Effector CD4-positive, alpha-beta T cell (primary cell): ENCODE data around the gene ADAMTS12.
"Not testable (repeated sequence)": the region's sequence is repeated elsewhere in the genome, so short reads cannot be mapped to it uniquely, and the experiment has no call there.

ENCODE experiments used
- DNase-seq: peaks from one replicate; pipeline ENCODE4 v3.0.0-alpha.2; 2020

Gene ADAMTS12

GRCh38 chr5:33576726-33577590 is 314.8 kb downstream of the ADAMTS12 start:
- no peak for DNase-seq

DNA sequence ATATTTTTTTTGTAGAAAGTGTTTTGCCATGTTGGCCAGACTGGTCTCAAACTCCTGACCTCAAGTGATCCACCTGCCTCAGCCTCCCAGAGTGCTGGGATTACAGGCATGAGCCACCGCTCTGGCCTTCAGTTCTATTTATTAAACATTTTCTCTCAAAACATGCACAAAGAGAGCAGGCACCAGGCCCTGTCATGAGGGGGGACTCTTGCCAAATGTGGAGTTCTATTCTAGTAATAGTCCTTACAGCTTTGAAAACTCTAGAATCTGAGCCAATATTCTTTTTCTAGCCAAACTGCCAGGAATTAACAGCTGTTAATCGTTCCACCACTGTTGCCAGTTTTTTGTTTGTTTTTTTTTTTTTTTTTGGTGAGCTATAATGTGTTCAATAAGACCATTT is 326.5 kb downstream of the ADAMTS12 start:
- no peak for DNase-seq

DNA sequence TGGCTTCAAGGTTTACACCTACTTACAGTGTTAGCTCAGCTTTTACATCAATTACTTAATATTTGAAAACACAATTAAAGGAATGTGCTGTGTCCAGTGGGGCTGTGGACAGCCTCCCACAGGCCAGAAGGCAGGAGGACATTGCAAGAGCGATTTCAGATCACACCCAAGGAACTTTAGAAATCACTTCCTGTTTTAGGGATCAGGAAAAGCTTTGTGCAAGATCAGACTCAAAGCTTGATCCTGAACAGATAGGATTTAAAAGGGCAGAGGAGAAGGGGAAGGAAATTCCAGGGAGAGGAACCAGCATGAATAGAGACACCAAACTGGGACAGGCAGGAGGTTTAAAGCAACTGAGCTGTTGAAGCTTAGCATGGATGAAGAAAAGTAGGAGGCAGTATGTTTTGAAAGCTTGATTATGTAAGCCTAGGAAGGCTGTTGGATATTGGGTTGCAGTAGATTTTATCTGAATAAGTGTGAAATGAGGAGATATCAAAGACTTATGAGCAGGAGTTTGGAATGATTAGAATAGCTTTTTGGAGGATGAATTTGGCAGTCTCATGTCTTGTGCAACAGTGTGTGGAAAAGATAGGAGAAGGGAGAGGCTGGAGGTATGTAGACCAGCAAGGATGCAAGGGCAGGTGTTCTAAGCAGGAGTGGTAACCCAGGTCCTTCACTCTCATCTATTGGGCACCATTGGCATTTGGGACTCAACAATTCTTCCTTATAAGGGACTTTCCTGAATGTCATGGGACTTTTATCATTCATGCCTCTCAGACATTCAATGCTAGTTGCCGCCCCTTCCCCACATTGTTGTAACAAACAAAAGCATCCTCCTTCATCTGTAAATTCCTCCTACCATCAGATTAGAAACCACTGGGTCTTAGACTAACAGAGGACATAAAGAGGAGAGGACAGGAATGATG is 327.5 kb downstream of the ADAMTS12 start:
- DNase-seq: no peak

GRCh38 chr5:33563530-33563929 is 328.3 kb downstream of the ADAMTS12 start:
- DNase-seq: no peak

DNA sequence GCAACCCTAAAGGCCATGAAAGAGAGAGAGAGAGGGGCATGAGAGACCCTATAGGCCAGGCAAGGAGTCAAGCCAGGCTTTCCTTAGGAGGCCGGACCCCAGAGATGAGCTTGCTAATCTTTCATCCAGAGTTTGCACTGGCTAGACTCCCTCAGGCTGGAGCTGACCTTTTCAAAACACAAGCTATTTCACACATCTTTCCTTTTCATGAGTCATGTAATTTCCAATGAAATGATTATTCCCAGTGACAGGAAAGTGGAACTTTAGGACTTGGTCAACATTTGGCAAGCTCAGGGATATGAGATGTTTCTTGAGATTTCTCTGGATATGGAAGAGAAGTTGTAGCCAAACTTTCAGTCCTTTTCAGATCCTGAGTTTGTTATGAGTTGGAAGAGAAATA is 333.3 kb downstream of the ADAMTS12 start:
- no peak for DNase-seq

DNA sequence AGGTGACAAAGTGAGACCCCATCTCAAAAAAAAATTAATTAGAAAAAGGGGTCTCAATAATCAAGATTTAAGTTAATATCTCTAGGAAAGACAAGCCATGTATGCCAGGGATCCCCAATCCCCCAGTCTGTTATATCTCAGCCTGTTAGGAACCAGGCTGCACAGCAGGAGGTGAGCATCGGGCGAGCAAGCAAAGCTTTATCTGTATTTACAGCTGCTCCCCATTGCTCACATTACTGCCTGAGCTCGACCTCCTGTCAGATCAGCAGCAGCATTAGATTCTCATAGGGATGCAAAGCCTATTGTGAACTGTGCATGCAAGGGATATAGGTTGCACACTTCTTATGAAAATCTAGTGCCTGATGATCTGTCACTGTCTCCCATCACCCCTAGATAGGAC is 334.2 kb downstream of the ADAMTS12 start:
- no peak for DNase-seq

GRCh38 chr5:33556330-33557328 is 335.2 kb downstream of the ADAMTS12 start:
- DNase-seq: no peak

- DNase-seq: no peak
These were observed 341.7 kb downstream of the ADAMTS12 start for GRCh38 chr5:33549982-33550567.

- DNase-seq: not testable (repeated sequence)
These were observed 352.0 kb downstream of the ADAMTS12 start for GRCh38 chr5:33539790-33540189.

GRCh38 chr5:33539212-33539611 is 352.6 kb downstream of the ADAMTS12 start:
- DNase-seq: no peak

DNA sequence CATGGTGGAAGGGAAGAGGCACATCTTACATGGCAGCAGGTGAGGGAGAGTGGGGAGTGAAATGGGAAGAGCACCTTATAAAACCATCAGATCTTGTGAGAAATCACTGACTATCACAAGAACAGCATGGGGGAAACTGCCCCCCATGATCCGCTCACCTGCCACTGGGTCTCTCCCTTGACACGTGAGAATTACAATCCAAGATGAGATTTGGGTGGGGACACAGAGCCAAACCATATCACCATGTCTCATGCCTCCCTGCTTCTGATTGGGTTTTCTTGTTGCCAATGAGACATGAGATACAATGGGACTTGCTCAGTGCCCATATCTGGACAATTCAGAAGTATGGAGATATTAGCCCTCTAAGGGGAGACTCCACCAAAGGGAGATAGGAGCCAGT is 353.6 kb downstream of the ADAMTS12 start:
- no peak for DNase-seq

DNA sequence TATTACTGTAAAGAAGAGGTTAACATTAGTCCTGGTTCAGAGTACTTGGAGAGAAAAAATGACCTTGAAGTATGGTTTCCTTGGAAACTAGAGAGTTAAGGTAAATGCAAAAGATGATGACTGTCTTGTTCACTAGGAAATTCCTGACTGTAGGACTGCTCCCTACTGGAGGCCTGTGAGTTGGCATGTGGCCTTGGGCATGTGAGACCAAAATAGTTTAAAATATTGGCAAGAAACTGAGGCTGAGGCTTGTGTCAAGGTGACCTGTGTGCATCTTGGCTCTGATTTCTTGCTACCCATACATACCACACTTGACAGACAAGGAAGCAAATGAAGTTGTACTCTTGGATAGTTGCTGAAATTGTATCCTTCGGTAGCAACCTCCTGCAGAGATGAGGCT is 354.6 kb downstream of the ADAMTS12 start:
- DNase-seq: no peak

GRCh38 chr5:33536802-33537201 is 355.0 kb downstream of the ADAMTS12 start:
- no peak for DNase-seq

DNA sequence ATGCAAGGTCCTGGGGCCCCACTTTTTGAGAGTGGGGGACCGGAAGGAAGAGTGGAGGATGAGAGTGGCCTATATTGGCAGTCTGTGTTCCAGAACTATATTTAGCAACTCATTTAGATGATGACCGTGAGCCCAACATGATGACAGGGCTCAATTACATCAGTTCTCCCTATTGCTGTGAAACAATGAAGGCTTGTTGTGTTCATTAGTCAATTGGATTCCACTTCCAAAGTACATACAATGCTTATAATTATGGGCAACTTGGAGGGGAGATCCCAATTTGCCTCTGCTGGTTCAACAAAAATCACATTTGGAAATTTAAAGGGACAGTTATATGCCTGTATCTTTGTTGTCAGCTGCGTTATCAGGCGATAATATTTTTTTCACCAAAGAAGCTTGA is 360.0 kb downstream of the ADAMTS12 start:
- DNase-seq: no peak

DNA sequence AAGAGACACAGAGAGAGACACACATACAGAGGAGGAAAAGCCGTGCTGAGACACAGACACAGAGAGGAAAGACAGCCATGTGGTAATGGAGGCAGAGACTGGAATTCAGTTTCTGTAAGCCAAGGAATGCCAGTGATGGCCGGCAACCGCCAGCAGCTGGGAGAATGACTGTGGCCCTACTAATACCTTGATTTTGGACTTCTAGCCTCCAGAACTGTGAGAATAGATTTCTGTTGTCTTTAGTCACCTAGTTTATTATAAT is 360.8 kb downstream of the ADAMTS12 start:
- no peak for DNase-seq

- no peak for DNase-seq
These were observed 361.4 kb downstream of the ADAMTS12 start for GRCh38 chr5:33530183-33531036.

DNA sequence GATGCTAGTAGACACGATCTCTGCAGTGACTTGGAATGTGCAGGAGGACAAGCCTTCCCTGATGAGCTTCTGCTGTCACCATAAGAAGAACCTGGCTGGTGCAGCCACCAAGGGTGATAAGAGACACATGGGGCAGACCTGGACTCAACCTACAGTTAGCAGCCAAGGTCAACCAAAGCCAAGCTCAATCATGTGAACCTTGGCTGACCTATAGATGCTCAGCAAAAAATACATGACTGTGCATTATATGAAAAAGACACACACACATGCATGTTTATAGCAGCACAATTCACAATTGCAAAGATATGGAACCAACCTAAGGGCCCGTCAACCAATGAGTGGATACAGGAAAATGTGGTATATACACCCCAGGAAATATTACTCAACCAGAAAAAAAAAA is 364.1 kb downstream of the ADAMTS12 start:
- no peak for DNase-seq

DNA sequence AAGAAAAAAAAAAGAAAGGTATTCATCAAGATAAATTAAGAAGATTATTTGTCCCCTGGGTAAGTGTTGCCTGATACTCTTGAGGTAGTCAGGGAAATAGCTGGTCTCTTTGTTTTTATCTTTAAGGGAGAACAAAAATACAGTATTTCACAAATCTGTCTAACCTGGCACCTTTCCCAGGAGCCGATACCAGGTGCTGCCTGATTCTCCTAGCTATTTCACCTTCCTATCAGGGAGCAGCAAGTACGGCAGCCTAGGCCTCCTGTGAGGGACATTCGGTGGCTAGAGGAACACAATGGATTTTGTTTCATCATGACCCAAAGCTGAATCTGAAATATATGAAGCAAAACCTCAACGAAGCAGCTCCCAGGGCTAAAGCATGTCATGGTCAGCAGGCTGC is 365.0 kb downstream of the ADAMTS12 start:
- no peak for DNase-seq

DNA sequence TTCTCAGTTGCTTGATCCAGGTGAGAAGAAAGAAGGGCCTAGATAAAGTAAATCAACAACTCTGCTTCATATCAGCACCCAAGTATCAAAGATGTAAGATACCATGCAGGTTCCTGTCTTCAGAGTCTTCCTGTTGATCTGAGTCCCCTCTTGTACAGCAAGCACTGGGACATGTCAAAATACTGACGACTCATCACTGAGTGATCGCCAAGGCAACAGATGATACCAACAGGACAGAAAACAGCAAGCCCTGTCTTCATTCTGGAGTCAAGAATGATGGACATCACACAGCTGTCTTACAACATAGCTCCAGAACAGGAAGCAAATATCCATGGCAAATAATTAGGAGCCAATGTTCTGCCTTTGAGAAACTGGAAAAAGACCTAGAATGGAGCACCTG is 367.3 kb downstream of the ADAMTS12 start:
- no peak for DNase-seq

- no peak for DNase-seq
These were observed 368.5 kb downstream of the ADAMTS12 start for GRCh38 chr5:33523208-33523771.

DNA sequence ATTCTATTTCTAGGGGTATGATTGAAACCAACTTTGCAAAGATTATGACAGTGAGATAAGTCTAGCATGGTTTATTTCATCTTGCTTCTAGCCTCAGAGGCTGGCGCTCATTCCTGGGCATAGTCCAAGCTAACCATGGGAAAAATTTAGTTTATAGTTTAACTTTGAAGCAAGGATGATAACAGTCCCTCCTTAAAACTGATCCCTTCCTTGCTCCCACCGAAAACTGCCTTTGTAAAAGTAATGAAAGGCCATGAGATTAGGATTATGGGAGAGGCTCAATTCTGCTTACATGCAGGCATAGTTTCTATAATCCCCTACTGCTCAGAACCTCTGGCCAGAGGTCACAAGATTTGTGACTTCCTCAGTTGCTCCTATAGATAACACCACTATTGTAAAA is 375.4 kb downstream of the ADAMTS12 start:
- no peak for DNase-seq
